Fibroblast of skin of right quadriceps (primary cell): Measurements from ENCODE around the gene GGT5.
"Not testable (repeated sequence)": the region's sequence is repeated elsewhere in the genome, so short reads cannot be mapped to it uniquely, and the experiment has no call there.

Source experiments
- DNase-seq: peaks from one replicate; pipeline ENCODE4 v3.0.0-alpha.2; 2013

Gene GGT5

DNA sequence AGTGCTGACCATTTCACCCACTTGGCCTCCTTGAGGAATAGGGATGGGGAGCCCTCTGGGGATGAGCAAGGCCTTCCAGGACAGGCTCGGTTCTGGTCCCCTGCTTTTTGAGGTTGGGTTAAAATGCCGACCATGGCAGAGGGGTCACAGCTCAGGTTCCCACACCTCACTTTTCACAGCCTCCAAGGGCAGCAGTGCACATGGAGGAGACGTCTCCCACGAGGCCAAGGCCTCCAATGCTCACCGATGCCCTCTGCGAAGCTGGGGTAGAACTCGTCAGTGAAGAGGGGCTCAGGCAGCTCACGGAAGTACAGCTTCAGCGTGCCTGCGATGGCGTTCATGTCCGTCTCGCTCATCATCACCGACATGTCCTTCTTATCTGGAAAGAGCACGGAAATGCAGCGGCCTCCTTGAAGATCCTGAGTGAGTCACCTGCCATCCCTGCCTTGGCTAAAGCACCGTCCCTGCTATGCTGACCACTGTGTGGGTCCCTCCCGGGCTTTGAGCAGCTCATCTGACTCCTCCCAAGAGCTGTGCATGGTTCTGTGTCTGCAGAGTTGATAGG is 17.4 kb upstream of the GGT5 start:
- not testable (repeated sequence) for DNase-seq

DNA sequence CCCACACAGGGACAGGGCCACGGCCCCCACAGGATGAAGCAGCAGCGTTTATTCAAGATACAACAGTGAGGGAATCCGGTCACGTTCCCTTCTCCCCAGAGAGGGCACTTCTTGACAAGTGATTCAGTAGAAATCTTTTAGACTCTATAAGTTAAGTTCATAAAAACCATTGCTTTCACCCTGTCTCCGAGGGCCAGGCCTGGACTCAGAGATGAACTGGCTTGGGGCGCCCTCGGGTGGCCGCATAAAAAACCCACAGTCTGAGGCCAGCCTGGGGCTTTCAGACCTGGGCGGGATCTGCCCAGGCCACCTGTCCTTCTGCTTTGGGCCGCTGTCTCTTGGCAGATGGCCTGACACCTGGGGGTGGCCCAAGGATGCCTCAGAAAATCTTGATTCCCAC is 14.6 kb upstream of the GGT5 start:
- peak; percentile 79 for DNase-seq

- DNase-seq: not testable (repeated sequence)
These were observed 11.9 kb upstream of the GGT5 start for GRCh38 chr22:24256736-24257135.

DNA sequence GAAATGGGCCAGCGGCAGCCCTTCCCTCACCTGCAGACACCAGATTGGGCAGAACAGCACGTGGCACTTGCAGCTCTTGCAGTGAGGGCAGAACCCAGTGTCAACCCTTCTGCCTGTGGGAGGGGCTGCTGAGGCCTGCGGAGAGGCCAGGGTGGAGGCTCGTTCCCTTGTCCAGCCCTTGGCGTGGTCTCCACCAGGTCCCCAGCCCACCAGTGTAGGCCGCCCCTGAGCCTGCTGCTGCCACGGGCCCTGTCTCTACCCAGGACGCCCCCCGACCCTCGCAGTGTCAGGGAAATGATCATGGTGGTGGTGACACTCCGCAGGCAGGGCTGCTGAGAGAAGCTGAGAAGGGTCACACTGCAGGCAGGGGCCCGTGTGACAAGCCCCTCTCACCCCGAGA is 11.3 kb upstream of the GGT5 start:
- DNase-seq: not testable (repeated sequence)

- DNase-seq: not testable (repeated sequence)
These were observed 8.2 kb upstream of the GGT5 start for GRCh38 chr22:24253126-24253525.

DNA sequence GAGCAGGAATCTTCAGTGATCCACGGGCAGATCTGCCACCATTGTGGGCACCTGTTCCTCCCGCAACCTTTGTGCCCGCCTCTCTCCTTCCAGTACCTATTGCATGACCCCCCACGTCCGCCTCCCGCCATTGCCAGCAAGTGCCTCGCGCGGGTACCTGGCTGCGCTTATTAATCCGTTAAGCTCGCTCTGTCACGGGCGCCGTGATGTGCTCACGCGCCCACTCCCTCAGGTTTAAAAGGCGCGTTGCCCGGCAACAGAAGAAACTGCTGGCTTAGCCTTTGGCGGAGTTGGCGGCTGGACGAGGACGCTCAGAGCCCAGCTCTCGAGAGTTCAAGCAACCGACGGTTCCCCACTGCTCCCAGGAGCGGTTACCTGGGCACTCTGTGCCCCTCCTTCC is 6.4 kb upstream of the GGT5 start:
- not testable (repeated sequence) for DNase-seq

DNA sequence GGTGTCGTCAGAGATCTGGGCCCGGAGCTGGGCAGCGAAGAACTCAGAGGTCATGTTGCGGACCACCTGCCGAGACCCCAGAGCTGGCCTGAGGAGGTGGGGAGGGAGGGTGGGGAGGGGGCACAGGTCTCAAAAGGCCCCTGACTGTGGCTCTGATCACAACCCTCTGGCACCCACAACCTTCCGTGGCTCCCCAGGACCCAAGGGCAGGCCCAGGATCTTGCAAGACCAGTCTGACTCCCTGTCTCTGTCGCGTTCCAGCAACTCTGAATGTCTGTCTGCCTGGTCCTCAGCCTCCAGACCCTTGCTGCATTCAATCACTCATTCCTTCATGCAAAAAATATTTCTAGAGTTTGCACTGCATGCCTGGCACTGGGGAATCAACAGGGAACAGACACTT is 4.5 kb upstream of the GGT5 start:
- not testable (repeated sequence) for DNase-seq

DNA sequence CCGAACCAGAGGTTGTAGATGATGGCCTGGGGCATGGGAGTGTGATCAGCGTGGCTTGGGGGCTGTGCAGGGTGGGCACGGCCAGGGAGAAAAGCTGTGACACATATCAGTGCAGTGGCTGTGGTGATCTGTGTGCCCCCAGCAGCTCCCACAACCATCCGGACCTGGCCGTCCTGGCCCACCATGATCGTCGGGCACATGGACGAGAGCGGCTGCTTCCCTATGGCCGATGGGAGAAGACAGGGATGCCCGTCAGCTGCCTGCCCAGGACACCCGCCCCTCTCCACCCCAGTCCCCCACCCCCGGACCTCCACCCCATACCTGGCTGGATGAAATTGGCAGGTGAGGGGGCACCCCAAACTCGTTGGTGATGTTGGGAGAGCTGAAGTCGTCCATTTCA is 3.7 kb upstream of the GGT5 start:
- DNase-seq: not testable (repeated sequence)

- peak; percentile 79 for DNase-seq
These were observed 2.9 kb upstream of the GGT5 start for GRCh38 chr22:24247564-24248344.

GRCh38 chr22:24247011-24247507 is 2.2 kb upstream of the GGT5 start:
- DNase-seq: no peak

DNA sequence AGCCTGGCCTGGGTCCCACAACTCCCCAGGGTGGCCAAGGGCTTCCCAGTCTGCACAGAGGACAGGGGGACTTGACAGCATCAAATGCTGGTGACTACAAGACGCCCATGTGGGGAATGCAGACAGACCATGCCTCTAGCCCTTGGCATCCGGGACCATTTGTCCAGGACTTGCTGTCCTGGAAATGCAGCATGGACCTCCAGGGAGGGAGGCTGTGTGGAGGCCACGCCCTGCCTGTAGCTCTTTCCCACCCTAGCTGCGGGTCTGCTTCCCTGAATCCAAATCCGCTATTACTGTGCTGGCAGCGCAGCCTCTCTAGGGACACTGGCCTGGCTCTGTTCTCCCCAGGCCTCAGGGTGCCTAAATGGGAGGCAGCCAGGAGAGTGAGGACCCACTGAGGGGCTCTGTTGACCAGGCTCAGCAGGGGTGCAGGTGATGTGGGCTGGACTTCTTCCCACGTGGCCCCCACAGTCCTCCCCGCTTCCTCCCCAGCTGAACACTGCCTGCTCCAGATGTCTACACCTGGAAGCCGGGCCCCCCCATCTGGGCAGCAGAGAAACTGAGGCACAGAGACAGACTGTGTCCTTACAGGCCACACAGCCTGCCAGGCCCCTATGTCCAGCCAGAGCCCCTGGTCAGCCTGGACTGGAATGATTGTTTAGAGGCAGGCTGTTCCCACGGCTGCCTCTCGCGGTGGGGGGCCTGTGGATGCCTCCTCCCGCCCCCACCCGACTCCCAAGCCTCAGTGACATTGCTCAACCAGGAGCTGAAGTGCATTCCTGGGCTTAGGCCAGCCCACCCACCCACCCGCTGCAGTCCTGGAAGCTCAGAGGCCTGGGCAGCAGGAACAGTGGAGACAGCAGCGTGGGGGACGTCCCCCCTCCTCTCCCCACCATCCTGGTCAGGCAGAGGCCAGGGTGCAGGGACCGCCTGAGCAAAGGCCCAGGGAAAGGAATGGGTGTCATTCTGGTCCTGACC is 991 bp upstream of the GGT5 start:
- peak; percentile 53 for DNase-seq

- peak; percentile 32 for DNase-seq
These were observed 616 bp downstream of the GGT5 start for GRCh38 chr22:24244144-24244787.

GRCh38 chr22:24243417-24243816 is 1.5 kb downstream of the GGT5 start:
- not testable (repeated sequence) for DNase-seq

GRCh38 chr22:24240985-24241692 is 3.7 kb downstream of the GGT5 start:
- DNase-seq: not testable (repeated sequence)

GRCh38 chr22:24240381-24240780 is 4.5 kb downstream of the GGT5 start:
- DNase-seq: no peak

- not testable (repeated sequence) for DNase-seq
These were observed 6.7 kb downstream of the GGT5 start for GRCh38 chr22:24238101-24238694.

DNA sequence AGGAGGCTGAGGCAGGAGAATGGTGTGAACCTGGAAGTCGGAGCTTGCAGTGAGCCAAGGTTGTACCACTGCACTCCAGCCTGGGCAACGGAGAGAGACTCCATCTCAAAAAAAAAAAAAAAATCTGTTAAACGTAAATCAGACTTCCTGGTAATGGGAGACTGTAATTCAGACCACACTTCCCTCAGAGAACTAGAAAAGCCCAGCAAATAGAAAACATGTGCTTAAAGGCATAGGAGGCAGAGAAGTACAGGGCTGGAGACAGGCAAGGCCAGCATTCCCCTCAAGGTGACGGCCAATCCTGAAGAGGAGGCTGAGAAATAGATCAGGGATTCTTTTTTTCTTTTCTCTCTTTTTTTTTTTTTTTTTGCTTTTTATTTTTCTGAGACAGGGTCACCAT is 8.2 kb downstream of the GGT5 start:
- peak; percentile 55 for DNase-seq

DNA sequence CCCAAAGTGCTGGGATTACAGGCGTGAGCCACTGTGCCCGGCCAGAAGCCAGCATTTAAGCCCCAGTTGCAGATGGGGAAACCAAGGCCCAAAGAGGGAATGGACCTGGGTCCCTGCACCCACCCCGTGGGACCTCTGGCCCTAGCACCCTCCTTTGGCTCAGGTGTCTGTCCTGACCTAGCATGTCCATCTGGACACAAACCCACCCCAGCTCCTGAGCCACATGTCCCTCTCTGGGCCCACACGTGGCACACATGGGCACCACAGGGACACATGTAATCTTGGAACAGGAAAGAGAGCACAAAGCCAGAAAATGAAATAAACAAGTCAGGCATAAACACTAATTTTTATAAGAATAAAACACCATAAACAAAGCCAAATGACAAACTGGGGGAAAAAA is 9.6 kb downstream of the GGT5 start:
- DNase-seq: no peak

DNA sequence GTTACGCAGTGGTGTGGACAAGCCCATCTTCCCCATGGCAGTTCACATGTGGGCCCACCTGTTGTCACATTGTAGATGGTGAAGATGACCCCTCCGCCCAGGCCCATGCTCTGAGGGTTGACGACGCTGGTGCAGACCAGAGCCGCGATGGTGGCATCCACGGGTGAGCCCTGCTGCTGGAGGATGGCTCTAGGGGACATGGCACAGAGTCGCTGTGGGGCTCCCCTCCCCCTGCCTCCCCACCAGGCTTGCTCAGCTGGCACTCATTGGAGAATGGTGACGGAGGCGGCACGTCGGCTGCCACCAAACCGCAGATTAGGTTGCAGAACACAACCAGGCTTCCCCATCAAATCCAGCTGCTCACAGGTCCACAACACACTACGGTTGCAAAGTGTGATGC is 11.1 kb downstream of the GGT5 start:
- no peak for DNase-seq

DNA sequence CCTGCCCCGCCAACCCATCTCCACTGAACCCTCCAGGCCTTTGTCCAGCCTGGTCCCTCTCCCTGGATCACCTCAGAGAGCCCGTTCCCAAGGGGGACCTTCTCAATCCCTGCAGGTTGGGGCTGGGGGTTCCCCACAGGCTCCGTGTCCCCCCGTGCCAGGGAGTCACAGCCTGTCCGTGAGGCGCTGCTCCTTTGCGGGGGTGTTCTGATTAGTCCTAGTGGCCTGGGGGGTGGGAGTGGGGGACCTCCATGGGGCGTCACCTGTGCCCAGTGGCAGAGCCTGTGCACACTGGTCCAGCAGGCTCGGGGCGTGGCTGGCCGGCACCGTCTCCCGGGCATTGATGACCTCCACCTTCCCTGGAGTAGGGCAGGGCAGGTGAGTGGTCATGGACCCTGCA is 11.6 kb downstream of the GGT5 start:
- DNase-seq: no peak

GRCh38 chr22:24232725-24233124 is 12.2 kb downstream of the GGT5 start:
- no peak for DNase-seq

- DNase-seq: no peak
These were observed 12.8 kb downstream of the GGT5 start for GRCh38 chr22:24232124-24232523.
